Naive thymus-derived CD4-positive, alpha-beta T cell (primary cell): ENCODE data around the gene FRMD4B. TPM values are rescaled to one million over a fixed set of nuclear protein-coding genes. Genes with fewer than 3 reads are reported as not detected.
A peak's percentile ranks its signal among the peaks of the same experiment; 100 is the strongest.
"Not testable (repeated sequence)": the region's sequence is repeated elsewhere in the genome, so short reads cannot be mapped to it uniquely, and the experiment has no call there.

Experiments used
- ATAC-seq: fragments of 150-1000 bp; cut with Tn5 transposase; 2 replicates; pipeline ENCODE4 v1.10.0; 2021; ENCODE audit warnings: mild to moderate bottlenecking, moderate library complexity
- CTCF ChIA-PET: fragments of 350-600 bp; sonication (Branson Sonifier 250); formaldehyde crosslinking; loops from one replicate; lab custom pipeline; 2021; ENCODE audit warnings: antibody characterized with exemption; lab: Charles Lee
- POLR2A ChIA-PET: fragments of 350-600 bp; sonication (Branson Sonifier 250); formaldehyde crosslinking; loops from one replicate; lab custom pipeline; 2021; ENCODE audit warnings: antibody characterized with exemption, inconsistent platforms; lab: Charles Lee
- DNase-seq, 9 donors: peaks; one replicate each; pipeline versions ENCODE4 v3.0.0 to v3.0.0-alpha.2; 2020 to 2022; ENCODE audit warnings: mixed read lengths in 1 of 9
- H3K27ac ChIP-seq: one replicate; pipeline ENCODE4 v1.7.0; 2013; ENCODE audit warnings: mild to moderate bottlenecking, low read depth, low read length, moderate library complexity
- H3K27me3 ChIP-seq, 2 donors: one replicate each; pipeline ENCODE4 v1.7.0; 2013; ENCODE audit warnings: low read length in 2 of 2, mild to moderate bottlenecking in 2 of 2, moderate library complexity in 2 of 2; ENCODE audit not compliant: control insufficient read depth in 2 of 2, insufficient read depth in 2 of 2
- H3K36me3 ChIP-seq, 3 experiments: 1 replicate in 2 of 3; 2 replicates in 1 of 3; pipeline ENCODE4 v1.7.0; 2013; ENCODE audit warnings: low read length in 3 of 3, mild to moderate bottlenecking in 3 of 3, moderate library complexity in 1 of 3; ENCODE audit not compliant: insufficient read depth in 3 of 3, control insufficient read depth in 2 of 3
- H3K4me1 ChIP-seq, 2 donors: one replicate each; pipeline ENCODE4 v1.7.0; 2013; ENCODE audit warnings: low read length in 2 of 2, mild to moderate bottlenecking in 2 of 2, moderate library complexity in 1 of 2; ENCODE audit not compliant: control insufficient read depth in 2 of 2, insufficient read depth in 2 of 2
- H3K4me3 ChIP-seq: 2 replicates; pipeline ENCODE4 v1.7.0; 2013; ENCODE audit warnings: mild to moderate bottlenecking, low read length
- H3K9me3 ChIP-seq, 3 experiments: 1 replicate in 2 of 3; 2 replicates in 1 of 3; pipeline ENCODE4 v1.7.0; 2013; ENCODE audit warnings: low read length in 3 of 3; ENCODE audit not compliant: control insufficient read depth in 2 of 3
- H3K27ac Mint-ChIP-seq, 9 donors: one replicate each; pipeline ENCODE4 v1.8.0; 2020 to 2022; ENCODE audit warnings: mixed read lengths in 9 of 9, mild to moderate bottlenecking in 8 of 9, moderate library complexity in 5 of 9, inconsistent platforms in 2 of 9
- H3K27me3 Mint-ChIP-seq, 5 donors: one replicate each; pipeline ENCODE4 v1.8.0; 2021 to 2022; ENCODE audit warnings: mixed read lengths in 5 of 5, mild to moderate bottlenecking in 1 of 5
- H3K36me3 Mint-ChIP-seq, 5 donors: one replicate each; pipeline ENCODE4 v1.8.0; 2020 to 2022; ENCODE audit warnings: mixed read lengths in 5 of 5, mild to moderate bottlenecking in 3 of 5, inconsistent platforms in 1 of 5
- H3K4me1 Mint-ChIP-seq, 7 donors: one replicate each; pipeline ENCODE4 v1.8.0; 2020 to 2022; ENCODE audit warnings: mixed read lengths in 7 of 7, mild to moderate bottlenecking in 3 of 7, inconsistent platforms in 1 of 7
- H3K4me3 Mint-ChIP-seq, 10 donors: one replicate each; pipeline ENCODE4 v1.8.0; 2020 to 2022; ENCODE audit warnings: mild to moderate bottlenecking in 10 of 10, mixed read lengths in 10 of 10, moderate library complexity in 6 of 10, inconsistent platforms in 2 of 10
- H3K9me3 Mint-ChIP-seq, 11 donors: one replicate each; pipeline ENCODE4 v1.8.0; 2020 to 2022; ENCODE audit warnings: mixed read lengths in 11 of 11, mild to moderate bottlenecking in 4 of 11, inconsistent platforms in 1 of 11, moderate library complexity in 1 of 11
- intact Hi-C, 2 donors: fragments of 100-400 bp; cut with micrococcal nuclease; formaldehyde crosslinking; loops; one replicate each; pipeline ENCODE4 v1.15.1; 2023
- polyA plus RNA-seq, 2 donors: library from polyadenylated mRNA; unstranded; fragments of 300-500 nt; fragmentation: Illumina TruSeq; gene quantifications; one replicate each; pipeline ENCODE4 v1.2.3, GENCODE V29; 2021
- total RNA-seq, 6 experiments: library from RNA in 5 of 6; stranded (reverse) in 5 of 6; gene quantifications; 1 replicate in 5 of 6; 2 replicates in 1 of 6; pipeline ENCODE4 v1.2.3 and lab custom pipeline; 2021 to 2026

FRMD4B gene
- total and polyA plus RNA-seq, 7 experiments from 2014 or later, result 0.59 to 32.2 (median 5.6) TPM; not detected in 1

DNA sequence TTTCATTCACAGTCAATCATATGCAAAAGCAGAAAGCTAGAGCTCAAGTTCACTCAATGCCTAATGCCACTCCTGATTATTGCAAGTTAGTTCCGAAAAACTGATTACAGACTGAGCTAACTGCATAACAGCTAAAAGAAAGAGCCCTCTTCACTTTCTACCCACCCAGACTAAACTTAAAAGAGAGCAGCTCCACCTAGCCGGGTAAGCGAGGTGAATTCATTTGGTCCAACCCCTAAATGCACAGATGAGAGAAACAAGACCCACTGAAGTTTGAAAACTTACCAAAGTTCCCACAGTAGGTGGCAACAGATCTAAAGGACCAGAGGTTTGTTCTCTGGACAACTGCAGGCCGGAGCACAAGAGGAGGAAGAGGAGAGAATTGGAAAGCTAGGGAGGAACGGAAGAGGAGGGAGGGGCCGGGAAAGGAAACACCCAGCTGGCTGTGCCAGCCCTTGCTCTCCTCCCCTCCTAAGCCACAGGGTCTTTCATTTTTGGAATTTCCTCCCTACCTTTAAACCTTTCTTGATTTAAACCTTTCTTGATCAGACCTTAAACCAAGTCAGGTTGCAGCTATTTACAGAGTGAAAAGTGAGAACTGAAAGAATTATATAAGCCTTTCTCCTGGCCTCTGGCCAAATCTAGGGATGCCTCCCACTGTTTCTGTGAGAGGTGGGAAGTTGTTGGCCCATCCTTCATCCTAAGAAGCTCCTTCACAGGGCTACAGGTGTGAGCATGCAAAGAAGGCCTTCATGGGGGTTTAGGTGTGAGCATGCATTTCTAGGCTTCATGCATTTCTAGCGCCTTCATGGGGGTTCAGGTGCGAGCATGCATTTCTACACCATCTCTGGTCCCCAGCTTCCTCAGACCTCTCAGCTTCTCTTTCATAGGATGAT lies 148.8 kb downstream of the FRMD4B start:
- no peak overlapping the region for H3K27ac ChIP-seq
- ChIA-PET POLR2A (no interaction called here), CTCF (interaction anchor here (0.6 to 2.1 kb wide), 8 partner anchors 13 to 116 kb away, joined by 3 to 11 read pairs (median 3); no protein-coding TSS in a partner anchor)
- H3K4me3 Mint-ChIP-seq, result peak overlapping the region in 8 of 10 donors; percentile 58 to 78 (median 68)
- H3K9me3 Mint-ChIP-seq, result peaks cover 0 to 1% (median 0%) of the 10 kb centered on the region in 11 donors
- H3K4me1 ChIP-seq, result peaks cover 5 to 17% of the 10 kb centered on the region in 2 donors
- peak overlapping the region in 8 of 9 donors; percentile 1 to 80 (median 42) for H3K27ac Mint-ChIP-seq
- H3K36me3 ChIP-seq, result no peaks in the 10 kb centered on the region
- H3K4me3 ChIP-seq, result no peak overlapping the region
- peaks cover 9 to 33% (median 19%) of the 10 kb centered on the region in 7 donors for H3K4me1 Mint-ChIP-seq
- no peaks in the 10 kb centered on the region for H3K9me3 ChIP-seq
- H3K36me3 Mint-ChIP-seq, result peaks cover 0 to 5% (median 0%) of the 10 kb centered on the region in 5 donors
- intact Hi-C loops, result loop anchor here (1.0 to 5.0 kb wide), 5 partner anchors 16 to 76 kb away; no protein-coding TSS in a partner anchor
- H3K27me3 ChIP-seq, result no peaks in the 10 kb centered on the region
- no peaks in the 10 kb centered on the region for H3K27me3 Mint-ChIP-seq
- peak in 1 of 9 donors; percentile 5 for DNase-seq
- ATAC-seq, result no peak

GRCh38 chr3:69235882-69236281 lies 150.0 kb downstream of the FRMD4B start:
- H3K4me1 Mint-ChIP-seq, result peaks cover 9 to 30% (median 19%) of the 10 kb centered on the region in 7 donors
- Histone ChIP-seq H3K4me3 (no peak overlapping the region), H3K27ac (no peak overlapping the region), H3K36me3 (no peaks in the 10 kb centered on the region), H3K4me1 (peaks cover 5 to 17% of the 10 kb centered on the region in 2 donors), H3K27me3 (no peaks in the 10 kb centered on the region), H3K9me3 (no peaks in the 10 kb centered on the region)
- peaks cover 0 to 5% (median 0%) of the 10 kb centered on the region in 5 donors for H3K36me3 Mint-ChIP-seq
- ATAC-seq, result peak; percentile 44
- intact Hi-C loops, result loop anchor here (2.0 to 5.0 kb wide), 5 partner anchors 17 to 71 kb away; no protein-coding TSS in a partner anchor
- peak overlapping the region in 4 of 10 donors; percentile 62 to 78 (median 74) for H3K4me3 Mint-ChIP-seq
- peaks cover 0 to 1% (median 0%) of the 10 kb centered on the region in 11 donors for H3K9me3 Mint-ChIP-seq
- H3K27me3 Mint-ChIP-seq, result no peaks in the 10 kb centered on the region
- ChIA-PET POLR2A (no interaction called here), CTCF (interaction anchor here (1.1 to 2.1 kb wide), 3 partner anchors 14 to 75 kb away, joined by 3 to 11 read pairs (median 4); no protein-coding TSS in a partner anchor)
- peak overlapping the region in 4 of 9 donors; percentile 16 to 69 (median 36) for H3K27ac Mint-ChIP-seq
- peak in 6 of 9 donors; percentile 17 to 61 (median 32) for DNase-seq

GRCh38 chr3:69235227-69235626 lies 150.7 kb downstream of the FRMD4B start:
- H3K36me3 ChIP-seq, H3K27me3 Mint-ChIP-seq, DNase-seq, H3K27ac ChIP-seq, ATAC-seq, H3K4me3 ChIP-seq, H3K27me3 ChIP-seq, H3K36me3 Mint-ChIP-seq, POLR2A ChIA-PET, H3K9me3 Mint-ChIP-seq, H3K9me3 ChIP-seq: not testable (repeated sequence)
- H3K4me1 ChIP-seq, result peaks cover 5 to 17% of the 10 kb centered on the region in 2 donors
- CTCF ChIA-PET, result interaction anchor here (0.6 kb wide), 1 partner anchor 129 kb away, joined by 5 read pairs; no protein-coding TSS in a partner anchor
- Mint-ChIP-seq H3K4me3 (peak overlapping the region in 1 of 10 donors; percentile 62), H3K27ac (peak overlapping the region in 1 of 9 donors; percentile 38), H3K4me1 (peaks cover 9 to 28% (median 17%) of the 10 kb centered on the region in 7 donors)
- intact Hi-C loops, result loop anchor here (2.0 to 5.0 kb wide), 2 partner anchors 22 to 38 kb away; no protein-coding TSS in a partner anchor

DNA sequence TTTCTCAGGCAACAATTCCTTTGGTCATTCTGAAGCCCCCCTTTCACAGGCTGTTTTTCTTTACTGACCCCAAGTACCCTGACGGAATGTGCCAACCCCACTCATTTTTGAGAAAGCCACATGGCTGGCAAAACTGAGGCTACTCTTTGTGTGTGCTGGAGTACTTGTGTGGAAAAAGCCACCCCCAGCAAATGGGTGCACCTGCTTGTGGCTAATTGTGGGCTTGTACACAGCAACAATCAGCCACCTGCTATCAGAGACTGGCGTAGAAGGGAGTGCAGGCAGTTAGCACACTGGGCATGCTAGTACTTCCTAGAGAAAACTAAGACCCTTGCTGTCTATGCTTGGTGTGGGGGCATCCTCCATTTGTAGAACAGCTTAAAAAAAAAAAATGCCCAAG lies 153.4 kb downstream of the FRMD4B start:
- Histone ChIP-seq H3K4me1 (peaks cover 5 to 17% of the 10 kb centered on the region in 2 donors), H3K27ac (no peak overlapping the region), H3K36me3 (no peaks in the 10 kb centered on the region), H3K9me3 (no peaks in the 10 kb centered on the region), H3K4me3 (no peak overlapping the region), H3K27me3 (no peaks in the 10 kb centered on the region)
- Mint-ChIP-seq H3K4me1 (peaks cover 9 to 23% (median 17%) of the 10 kb centered on the region in 7 donors), H3K36me3 (peaks cover 0 to 4% (median 0%) of the 10 kb centered on the region in 5 donors), H3K27me3 (no peaks in the 10 kb centered on the region), H3K27ac (no peak overlapping the region), H3K4me3 (no peak overlapping the region), H3K9me3 (peaks cover 0 to 4% (median 0%) of the 10 kb centered on the region in 11 donors)
- CTCF ChIA-PET, result interaction anchor here (0.7 kb wide), 1 partner anchor 813 kb away, joined by 4 read pairs; no protein-coding TSS in a partner anchor
- no peak for ATAC-seq
- POLR2A ChIA-PET, result no interaction called here
- intact Hi-C loops, result no loop called here
- DNase-seq, result no peak

DNA sequence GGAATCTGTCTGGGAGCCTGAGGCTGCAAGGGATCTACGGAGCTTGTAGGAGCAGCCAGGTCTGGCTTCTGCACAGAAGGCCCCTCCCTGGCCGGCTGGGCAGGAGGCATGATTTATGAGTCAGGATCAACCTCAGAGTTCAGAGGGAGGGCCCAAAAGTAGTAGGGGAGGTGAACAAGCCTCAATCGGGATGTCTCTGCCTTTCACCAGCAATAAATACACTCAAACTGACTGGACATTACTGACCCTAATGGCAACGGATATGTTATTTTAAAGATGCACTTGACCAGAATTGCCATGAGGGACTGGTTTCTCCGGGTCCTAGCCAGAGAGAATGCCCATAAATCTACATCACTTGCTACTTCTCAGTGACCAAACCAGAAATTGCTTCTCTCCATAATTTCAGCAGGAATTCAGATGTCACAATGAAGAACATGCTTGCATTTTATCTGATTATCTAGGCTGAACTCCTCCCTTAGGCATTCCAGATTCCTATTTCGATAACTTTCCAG lies 153.9 kb downstream of the FRMD4B start:
- Histone ChIP-seq H3K4me1 (peaks cover 5 to 17% of the 10 kb centered on the region in 2 donors), H3K27me3 (no peaks in the 10 kb centered on the region), H3K9me3 (no peaks in the 10 kb centered on the region), H3K27ac (no peak overlapping the region), H3K36me3 (no peaks in the 10 kb centered on the region), H3K4me3 (no peak overlapping the region)
- intact Hi-C loops, result no loop called here
- POLR2A ChIA-PET, result no interaction called here
- no peaks in the 10 kb centered on the region for H3K27me3 Mint-ChIP-seq
- CTCF ChIA-PET, result interaction anchor here (0.6 to 0.7 kb wide), 2 partner anchors 812 to 1606 kb away, joined by 3 to 4 read pairs; no protein-coding TSS in a partner anchor
- H3K4me3 Mint-ChIP-seq, result no peak overlapping the region
- ATAC-seq (no peak), DNase-seq (no peak)
- H3K4me1 Mint-ChIP-seq, result peaks cover 7 to 18% (median 15%) of the 10 kb centered on the region in 7 donors
- peaks cover 0 to 3% (median 0%) of the 10 kb centered on the region in 11 donors for H3K9me3 Mint-ChIP-seq
- H3K36me3 Mint-ChIP-seq, result peaks cover 0 to 4% (median 0%) of the 10 kb centered on the region in 5 donors
- H3K27ac Mint-ChIP-seq, result no peak overlapping the region

- ChIA-PET POLR2A (no interaction called here), CTCF (interaction anchor here (0.7 to 1.0 kb wide), 2 partner anchors 16 to 65 kb away, joined by 3 read pairs; no protein-coding TSS in a partner anchor)
- Histone ChIP-seq H3K36me3 (no peaks in the 10 kb centered on the region), H3K4me3 (no peak overlapping the region), H3K9me3 (no peaks in the 10 kb centered on the region), H3K27ac (no peak overlapping the region), H3K27me3 (no peaks in the 10 kb centered on the region), H3K4me1 (no peaks in the 10 kb centered on the region)
- Mint-ChIP-seq H3K27ac (no peak overlapping the region), H3K27me3 (no peaks in the 10 kb centered on the region), H3K4me3 (no peak overlapping the region), H3K4me1 (no peaks in the 10 kb centered on the region), H3K36me3 (peaks cover 0 to 13% (median 3%) of the 10 kb centered on the region in 5 donors), H3K9me3 (peaks cover 0 to 2% (median 0%) of the 10 kb centered on the region in 11 donors)
- DNase-seq (no peak), ATAC-seq (no peak)
- intact Hi-C loops, result loop anchor here in 1 of 2 donors (5.0 kb wide), 1 partner anchor 49 kb away; no protein-coding TSS in a partner anchor
These were observed 159.8 kb downstream of the FRMD4B start for GRCh38 chr3:69226071-69226470.
